Thyroid gland (tissue), 4 donors: ENCODE measurements around the gene GADL1.

ENCODE experiments used
- CTCF ChIP-seq, 6 experiments: fragments of 200-600 bp in 3 of 6; fragments of 450-650 bp in 3 of 6; sonication (generic) in 3 of 6; IDR thresholded peaks; one replicate each; pipeline ENCODE4 v1.5.1; 2016 to 2019; ENCODE audit warnings: antibody characterized with exemption in 6 of 6, mild to moderate bottlenecking in 2 of 6, inconsistent platforms in 1 of 6, moderate library complexity in 1 of 6
- POLR2A ChIP-seq, 2 donors: fragments of 450-650 bp; IDR thresholded peaks; one replicate each; pipeline ENCODE4 v1.6.1; 2017; ENCODE audit warnings: antibody characterized with exemption in 2 of 2, mild to moderate bottlenecking in 2 of 2, moderate library complexity in 1 of 2

GRCh38 chr3:30813734-30814133, 80.7 kb downstream of the GADL1 start:
- no peak for TF ChIP-seq CTCF (IDR thresholded peaks at IDR 0.05)
- no peak for TF ChIP-seq POLR2A (IDR thresholded peaks at IDR 0.05)
